ENCODE results near the gene BANK1. TPM values are rescaled to one million over a fixed set of nuclear protein-coding genes. Genes with fewer than 3 reads are reported as not detected.

BANK1 gene
- polyA plus RNA-seq, 1 donor: 0.67 TPM

- DNase-seq: no peak
Measured at GRCh38 chr4:101960431-101960830, 169.9 kb downstream of the BANK1 start.

- no peak for DNase-seq
Measured at GRCh38 chr4:101961144-101961543, 170.6 kb downstream of the BANK1 start.

- DNase-seq: no peak
Measured at GRCh38 chr4:101967697-101968346, 177.3 kb downstream of the BANK1 start.

GRCh38 chr4:101968364-101968763 lies 177.8 kb downstream of the BANK1 start:
- DNase-seq: no peak

GRCh38 chr4:101969965-101970364 lies 179.4 kb downstream of the BANK1 start:
- DNase-seq: no peak

- DNase-seq: no peak
Measured at GRCh38 chr4:101970547-101971155, 180.1 kb downstream of the BANK1 start.

GRCh38 chr4:101972791-101973190 lies 182.3 kb downstream of the BANK1 start:
- no peak for DNase-seq

- peak; percentile 40 for DNase-seq
Measured at GRCh38 chr4:101973361-101973760, 182.8 kb downstream of the BANK1 start.

- peak; percentile 54 for DNase-seq
Measured at GRCh38 chr4:101977076-101977475, 186.5 kb downstream of the BANK1 start.

- no peak for DNase-seq
Measured at GRCh38 chr4:101981756-101982155, 191.2 kb downstream of the BANK1 start.

- DNase-seq: no peak
Measured at GRCh38 chr4:101983835-101984234, 193.3 kb downstream of the BANK1 start.

GRCh38 chr4:101987623-101988243 lies 197.2 kb downstream of the BANK1 start:
- no peak for DNase-seq

GRCh38 chr4:101989551-101989950 lies 199.0 kb downstream of the BANK1 start:
- DNase-seq: no peak

- no peak for DNase-seq
Measured at GRCh38 chr4:101992446-101992845, 201.9 kb downstream of the BANK1 start.

- DNase-seq: peak; percentile 47
Measured at GRCh38 chr4:101993002-101993841, 202.7 kb downstream of the BANK1 start.

GRCh38 chr4:101993842-101994775 lies 203.6 kb downstream of the BANK1 start:
- DNase-seq: peak; percentile 23

GRCh38 chr4:102007959-102008425 lies 217.5 kb downstream of the BANK1 start:
- no peak for DNase-seq

- DNase-seq: no peak
Measured at GRCh38 chr4:102008711-102009110, 218.2 kb downstream of the BANK1 start.

- no peak for DNase-seq
Measured at GRCh38 chr4:102022343-102022742, 231.8 kb downstream of the BANK1 start.

GRCh38 chr4:102027961-102028360 lies 237.4 kb downstream of the BANK1 start:
- DNase-seq: no peak

- DNase-seq: no peak
Measured at GRCh38 chr4:102031406-102031805, 240.9 kb downstream of the BANK1 start.

- no peak for DNase-seq
Measured at GRCh38 chr4:102036016-102036415, 245.5 kb downstream of the BANK1 start.

Measured in hindlimb muscle (tissue), 1 donor.